Endometrium (tissue), 2 donors: ENCODE data around the gene FOXA2.

Experiments
- FAIRE-seq: peaks from 2 replicates; lab custom pipeline; 2012; peaks lifted over from hg19 to GRCh38; lab: Jason Lieb, UNC
- donor health status: control.
- donor health status: control.

FOXA2 gene

DNA sequence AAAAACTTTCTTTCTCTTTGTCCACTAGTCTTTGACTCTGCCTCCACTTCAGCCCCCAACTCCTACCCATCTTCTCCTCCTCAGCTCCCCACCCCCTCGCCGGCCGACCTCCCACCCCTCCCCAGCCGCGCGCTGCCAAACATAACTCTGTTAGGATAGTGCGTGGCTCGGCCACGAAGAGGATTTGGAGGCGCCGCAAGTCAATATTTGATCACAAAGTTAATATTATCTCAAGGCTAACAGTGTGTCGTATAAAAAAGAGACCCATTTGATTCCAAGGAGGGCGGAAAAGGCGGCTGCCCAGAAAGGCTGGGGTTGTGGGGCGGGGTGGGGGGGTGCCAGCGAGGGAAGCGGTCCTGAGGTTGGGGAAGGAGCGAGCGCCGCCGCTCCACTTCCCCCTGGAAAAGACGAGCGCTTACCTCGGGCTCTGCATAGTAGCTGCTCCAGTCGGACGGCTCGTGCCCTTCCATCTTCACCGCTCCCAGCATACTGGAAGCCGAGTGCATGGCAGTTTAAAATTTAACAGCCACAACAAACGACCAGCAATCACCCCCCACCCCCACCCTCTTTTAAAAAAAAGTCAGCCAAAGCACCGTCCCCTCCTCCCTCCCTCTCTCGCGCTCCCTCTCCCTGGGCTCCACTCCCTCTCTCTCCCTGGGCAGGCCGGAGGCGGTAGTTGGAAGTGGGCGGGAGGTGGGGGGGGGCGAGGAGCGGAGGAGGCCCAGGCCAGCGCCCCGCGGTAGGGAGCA lies 425 bp downstream of the FOXA2 start:
- no peak for FAIRE-seq

DNA sequence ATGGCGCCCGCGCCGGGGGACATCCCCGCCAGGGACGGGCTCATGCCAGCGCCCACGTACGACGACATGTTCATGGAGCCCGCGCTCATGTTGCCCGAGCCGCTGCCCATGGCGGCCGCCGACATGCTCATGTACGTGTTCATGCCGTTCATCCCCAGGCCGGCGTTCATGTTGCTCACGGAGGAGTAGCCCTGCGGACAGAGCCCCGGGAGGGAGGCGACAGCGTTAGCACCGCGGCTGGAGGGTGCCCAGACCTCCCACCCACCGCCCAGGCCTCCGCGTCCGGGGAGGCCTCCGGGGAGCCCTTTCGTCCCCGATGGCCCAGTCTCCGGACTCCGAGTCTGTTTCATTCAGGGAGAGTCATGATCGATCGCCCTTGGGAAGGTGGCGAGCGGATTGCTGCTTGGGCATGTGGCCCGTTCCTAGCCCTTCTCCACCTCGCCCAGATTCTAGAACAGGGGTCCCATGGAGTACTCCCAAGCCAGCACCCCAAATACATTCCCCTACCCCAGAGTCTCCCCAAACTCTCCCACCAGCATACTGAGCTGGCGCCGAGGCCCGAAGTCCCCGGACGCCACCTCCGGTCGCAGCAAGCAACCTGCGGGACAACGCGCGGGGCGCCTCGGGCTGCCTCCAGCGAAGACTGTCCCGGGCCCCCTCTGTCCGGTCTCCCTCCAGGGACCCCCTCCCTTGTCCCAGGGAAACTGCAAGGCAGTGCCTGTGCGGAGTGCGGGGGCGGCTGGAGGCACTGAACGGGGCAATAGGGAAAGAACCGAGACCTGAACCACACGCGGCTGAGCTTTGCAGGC lies 1.2 kb downstream of the FOXA2 start:
- no peak for FAIRE-seq

DNA sequence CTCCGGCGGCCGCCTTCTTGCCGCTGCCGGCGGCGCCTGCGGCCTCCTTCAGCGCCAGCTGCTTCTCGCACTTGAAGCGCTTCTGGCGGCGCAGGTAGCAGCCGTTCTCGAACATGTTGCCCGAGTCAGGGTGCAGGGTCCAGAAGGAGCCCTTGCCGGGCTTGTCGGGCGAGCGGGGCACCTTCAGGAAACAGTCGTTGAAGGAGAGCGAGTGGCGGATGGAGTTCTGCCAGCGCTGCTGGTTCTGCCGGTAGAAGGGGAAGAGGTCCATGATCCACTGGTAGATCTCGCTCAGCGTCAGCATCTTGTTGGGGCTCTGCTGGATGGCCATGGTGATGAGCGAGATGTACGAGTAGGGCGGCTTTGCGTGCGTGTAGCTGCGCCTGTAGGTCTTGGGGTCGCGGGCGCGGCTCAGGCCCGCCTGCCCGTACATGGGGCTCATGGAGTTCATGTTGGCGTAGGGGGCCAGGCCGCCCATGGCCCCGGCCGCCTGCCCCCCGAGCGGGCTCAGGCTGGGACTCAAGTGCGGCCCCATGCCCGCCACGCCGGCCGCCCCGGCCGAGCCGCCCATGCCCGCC lies 1.9 kb downstream of the FOXA2 start:
- no peak for FAIRE-seq

DNA sequence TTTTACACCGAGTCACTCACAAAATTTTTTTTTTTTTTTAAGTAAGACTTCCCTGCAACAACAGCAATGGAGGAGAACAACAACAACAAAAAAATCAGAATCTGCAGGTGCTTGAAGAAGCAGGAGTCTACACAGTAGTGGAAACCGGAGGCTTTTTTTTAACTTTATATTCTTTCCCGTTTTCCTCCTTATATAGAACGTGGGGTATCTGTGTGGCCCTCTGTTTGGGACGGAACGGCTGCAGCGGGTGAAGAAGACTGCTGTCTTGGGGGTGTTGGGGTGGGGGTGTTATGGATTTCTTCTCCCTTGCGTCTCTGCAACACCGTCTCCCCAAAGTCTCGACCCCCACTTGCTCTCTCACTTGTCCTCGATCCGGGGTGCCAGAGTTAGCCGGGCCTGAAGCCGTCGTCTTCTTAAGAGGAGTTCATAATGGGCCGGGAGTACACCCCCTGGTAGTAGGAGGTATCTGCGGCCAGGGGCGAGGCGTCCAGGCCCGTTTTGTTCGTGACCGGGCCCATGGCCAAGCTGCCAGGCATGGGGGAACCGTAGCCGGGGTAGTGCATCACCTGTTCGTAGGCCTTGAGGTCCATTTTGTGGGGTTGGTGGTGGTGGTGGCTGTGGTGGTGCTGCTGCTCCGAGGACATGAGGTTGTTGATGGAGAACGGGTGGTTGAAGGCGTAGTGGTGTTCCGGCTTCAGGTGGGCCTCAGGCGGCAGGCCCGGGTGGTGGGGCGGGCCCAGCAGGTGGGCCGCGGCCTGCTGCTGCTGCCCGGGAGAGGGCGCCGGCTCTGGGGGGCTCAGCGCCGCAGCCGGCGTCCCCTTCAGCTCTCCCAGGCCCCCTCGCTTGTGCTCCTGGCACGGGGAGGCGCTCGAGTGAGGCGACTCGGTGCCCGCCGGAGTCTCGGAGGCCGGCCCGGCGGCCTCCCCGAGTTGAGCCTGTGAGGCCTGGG lies 2.7 kb downstream of the FOXA2 start:
- FAIRE-seq = no peak

DNA sequence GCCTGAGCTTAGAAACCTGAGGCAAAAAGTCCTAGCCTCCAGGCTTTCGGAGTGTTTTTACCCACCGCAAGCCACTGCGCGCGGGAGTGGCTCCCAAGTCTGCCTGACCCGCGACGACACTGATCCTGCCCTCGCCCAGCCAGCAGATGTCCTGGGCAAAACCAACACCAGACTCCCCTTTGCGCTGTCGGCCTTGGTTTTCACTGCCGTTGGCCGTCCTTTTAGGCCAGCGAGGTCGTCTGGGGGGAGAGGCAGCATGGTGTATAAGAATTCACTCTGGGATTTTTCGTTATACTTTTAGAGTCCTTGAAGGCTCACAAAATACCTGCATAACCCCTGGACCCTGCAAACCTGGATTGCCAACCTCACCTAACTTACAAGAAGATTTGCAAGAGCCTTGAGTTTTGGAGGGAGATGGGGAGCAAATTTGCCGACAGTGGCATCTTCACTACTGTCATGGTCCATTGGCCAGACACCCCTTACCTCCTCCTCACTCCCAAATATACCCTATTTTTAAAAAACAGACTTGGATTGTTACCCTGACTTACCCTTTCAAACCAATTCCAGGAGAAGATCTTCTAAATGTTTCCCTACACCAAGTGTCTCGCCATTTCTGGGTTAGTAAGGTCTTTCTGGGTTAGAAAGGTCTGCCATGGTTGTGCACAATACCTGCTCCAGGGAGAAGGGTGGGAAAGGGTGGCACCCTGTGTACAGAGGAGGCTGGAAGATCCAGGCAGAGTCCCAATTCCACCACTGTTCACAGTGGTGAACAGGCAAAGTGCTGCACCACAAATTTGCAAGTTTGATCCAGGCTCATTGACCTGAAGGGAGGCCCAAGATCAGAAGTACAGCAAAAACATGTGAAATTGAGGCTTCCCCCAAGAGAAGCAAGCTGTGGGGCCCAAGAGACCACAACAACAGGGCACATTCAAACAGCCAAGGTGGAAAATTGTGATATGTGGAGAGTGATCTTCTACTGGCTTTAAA lies 4.4 kb downstream of the FOXA2 start:
- no peak for FAIRE-seq

DNA sequence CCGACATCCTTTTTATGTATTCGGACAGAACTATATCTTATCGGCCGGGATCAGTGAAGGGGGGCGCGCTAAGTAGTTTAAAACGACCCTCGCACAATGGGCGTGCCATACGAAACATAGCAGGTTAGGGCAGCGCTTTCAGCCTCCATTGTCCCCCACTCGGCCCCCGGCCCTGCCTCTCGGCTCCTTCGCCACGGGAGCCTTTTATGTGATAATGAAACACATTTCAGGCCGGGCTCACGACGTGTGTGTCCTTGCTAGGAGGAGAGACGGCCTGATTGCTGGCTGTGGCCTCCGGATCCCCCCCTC lies 5.3 kb downstream of the FOXA2 start:
- FAIRE-seq = no peak

DNA sequence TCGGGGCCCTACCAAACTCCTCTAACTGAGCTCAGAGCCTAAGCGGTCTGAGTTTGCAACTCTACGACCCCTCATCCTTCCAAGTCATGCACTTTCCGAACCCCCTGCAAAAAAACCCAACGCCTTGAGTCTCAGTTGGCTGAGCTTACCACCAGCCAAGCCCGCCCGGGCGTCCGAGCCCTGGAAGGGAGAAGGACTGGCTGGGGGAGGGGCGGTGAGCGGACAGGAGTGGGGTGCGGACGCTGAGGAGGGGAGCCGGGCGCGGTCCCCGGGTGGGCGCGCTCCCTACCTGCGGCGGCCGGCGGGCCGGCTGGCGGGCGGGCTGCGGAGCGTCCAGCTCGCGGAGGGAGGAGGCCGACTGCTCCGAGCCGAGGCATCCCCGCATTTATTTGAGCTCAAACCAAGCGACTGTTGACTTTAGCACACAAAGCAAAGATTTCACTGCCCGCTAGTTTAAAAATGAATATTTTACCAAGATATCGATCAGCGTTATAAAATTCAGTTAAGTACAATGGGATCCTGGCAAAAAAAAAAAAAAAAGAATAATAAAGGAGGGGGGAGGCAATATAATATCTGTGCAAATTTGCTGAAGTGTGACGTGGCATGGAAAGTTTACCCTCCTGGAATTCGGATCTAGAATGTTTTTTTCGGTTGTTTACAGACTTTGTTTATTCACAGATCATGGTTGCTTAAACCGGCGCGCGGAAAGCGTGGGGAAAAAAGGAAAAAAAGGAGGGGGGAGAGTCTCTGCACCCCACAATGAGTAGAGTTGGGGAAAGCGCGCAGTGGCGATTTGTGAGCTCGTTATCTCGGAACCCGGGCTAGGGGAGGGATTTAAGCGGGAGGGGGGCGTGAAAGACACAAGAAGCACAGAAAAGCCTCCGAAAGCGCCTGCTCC lies 5.9 kb downstream of the FOXA2 start:
- no peak for FAIRE-seq

GRCh38 chr20:22577515-22578220 lies 6.7 kb downstream of the FOXA2 start:
- no peak for FAIRE-seq

DNA sequence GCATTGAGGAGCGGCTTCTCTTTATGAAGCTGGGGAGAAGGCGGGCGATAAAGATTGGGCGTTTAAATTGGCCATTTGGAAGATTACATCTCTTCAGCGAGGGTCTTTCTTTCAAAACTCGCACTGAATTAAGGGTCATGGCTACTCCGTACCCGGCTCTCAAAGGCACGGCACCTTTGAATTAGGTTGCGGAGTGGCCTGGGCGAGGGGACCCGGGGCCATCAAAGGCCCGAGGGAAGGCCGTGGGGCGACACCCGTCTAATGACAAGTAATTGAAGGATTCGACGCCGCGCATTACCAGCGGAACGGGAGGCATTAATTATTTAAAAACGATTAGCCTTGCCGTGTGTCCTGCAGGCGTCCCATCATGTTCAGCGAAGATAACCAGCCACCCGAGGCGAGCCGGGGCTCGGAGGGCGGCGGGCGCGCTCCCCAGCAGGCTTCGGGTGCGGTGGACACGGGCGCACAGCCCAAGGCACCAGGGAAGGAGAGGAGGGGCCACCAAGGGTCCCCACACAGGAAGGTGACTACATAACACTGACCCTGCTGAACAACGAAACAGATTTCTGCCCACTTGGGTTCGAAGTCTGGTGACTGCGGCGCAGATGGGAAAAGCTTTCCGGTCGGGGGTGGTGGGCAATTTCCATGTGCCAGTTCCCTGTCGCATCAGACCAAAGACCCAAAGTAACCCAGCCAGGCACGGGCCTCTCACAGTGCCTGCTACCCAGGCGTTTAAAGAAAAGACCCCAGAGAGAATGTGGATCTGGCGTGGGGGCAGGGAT lies 7.4 kb downstream of the FOXA2 start:
- no peak for FAIRE-seq

DNA sequence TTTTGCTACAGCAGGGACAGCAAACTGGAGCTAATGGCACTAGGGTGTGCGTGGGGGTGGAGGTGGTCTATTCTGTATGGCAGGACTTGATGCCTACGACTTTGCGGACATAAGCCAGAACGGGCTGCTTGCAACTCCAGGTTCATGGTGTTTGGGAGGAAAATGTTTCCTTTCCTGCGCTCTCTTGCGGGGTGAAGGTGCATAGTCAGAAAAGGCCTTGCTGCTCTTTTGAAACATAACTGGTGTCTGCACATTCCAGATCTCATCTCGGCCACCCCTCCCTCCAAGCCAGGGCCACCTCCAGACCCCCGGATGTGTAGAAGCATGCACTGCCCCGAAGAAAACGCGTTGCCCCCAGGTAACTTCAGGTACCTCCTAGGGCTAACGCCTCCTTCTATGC lies 8.1 kb downstream of the FOXA2 start:
- no peak for FAIRE-seq

- no peak for FAIRE-seq
These were observed 8.6 kb downstream of the FOXA2 start for GRCh38 chr20:22575737-22576136.

DNA sequence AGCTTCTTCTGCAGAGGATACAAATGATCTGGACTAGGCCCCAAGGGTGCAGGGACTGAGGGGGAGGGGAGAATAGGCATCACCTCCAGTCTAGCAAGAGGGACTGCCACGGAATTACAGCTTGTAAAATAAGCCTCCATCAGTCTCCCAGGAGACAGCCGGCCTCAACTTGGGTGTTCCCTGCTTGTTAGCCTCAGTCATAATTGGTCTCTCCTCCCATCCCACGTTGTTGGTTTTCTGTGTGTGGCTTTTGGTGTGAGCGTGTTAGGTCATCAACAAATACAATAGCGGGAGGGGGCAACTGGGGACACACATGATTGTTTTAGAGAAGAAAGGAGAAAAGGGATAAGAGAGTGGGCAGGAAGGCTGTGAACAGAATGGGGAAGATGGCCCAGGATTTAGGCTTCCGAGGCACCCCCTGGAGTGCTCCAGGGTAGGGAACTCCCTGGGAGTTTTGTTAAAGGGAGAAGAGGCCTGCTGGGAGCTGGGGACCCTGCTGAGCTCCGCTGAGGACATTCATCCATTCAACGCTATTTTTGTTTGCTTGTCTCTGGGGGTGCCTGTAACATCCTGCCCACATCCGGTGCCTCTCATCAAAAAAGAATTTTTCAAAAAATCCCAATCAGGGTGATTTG lies 9.2 kb downstream of the FOXA2 start:
- no peak for FAIRE-seq

DNA sequence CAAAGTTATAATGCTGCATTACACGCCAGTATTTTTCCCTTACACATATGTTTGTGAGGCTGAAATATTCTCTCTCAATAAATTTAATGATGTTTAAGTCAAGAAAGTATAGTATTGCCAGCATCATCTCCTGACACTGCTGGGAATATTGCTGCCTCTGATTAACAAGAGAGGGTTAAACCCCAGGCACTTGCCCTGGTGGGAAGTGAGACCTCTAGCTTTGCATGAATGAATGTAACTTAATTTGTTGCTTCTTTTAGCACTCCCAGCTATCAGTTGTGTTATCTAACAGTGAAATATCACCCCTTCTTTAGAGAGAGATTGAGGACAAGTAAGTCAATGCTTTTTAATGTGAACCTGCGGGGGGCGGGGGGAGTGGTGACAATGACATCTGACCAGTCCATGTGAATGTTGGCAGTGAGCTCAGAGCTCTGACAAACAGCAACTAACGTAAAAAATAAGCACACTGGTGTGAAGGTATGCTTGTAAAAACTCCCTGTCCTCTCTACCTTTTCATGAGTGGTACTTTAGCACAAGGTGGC lies 9.8 kb downstream of the FOXA2 start:
- no peak for FAIRE-seq

DNA sequence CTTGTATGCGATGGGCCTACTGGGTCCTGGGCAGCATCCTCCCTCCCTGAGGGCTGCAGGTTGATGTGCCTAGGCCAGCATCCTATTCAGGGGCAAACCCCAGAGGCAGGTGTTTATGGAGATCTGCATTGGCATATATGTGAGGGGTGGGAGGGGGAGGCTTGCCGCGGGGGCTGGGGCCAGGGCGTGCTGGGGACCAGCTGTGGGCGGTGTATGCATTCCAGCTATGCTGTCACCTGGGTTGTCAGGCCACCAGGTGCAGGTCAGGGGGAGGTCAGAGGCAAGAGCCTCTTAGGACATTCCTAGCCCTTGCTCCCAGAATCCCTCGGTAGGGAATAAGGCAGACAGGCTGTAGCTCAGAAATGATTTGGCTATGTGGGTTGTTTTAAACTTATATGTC lies 11.9 kb downstream of the FOXA2 start:
- FAIRE-seq = no peak

DNA sequence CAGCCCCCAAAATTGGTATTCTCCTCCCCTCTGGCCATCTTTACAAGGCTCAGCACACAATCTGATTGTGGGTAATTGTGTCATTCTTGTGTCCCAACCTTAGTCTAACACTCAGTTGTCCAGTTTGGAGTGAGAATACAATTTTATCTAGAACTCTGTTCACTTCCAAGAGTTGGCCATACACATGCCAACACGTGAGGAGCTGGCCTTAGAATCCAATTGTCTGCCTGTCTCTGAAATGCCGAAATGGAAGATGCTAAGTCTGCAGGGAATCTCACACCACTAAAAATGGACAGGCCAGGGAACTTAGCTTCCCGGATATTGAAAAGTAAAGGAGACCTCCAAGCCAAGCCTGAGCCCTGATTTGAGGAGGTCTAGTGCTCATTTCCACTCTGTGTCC lies 12.3 kb downstream of the FOXA2 start:
- FAIRE-seq = no peak

DNA sequence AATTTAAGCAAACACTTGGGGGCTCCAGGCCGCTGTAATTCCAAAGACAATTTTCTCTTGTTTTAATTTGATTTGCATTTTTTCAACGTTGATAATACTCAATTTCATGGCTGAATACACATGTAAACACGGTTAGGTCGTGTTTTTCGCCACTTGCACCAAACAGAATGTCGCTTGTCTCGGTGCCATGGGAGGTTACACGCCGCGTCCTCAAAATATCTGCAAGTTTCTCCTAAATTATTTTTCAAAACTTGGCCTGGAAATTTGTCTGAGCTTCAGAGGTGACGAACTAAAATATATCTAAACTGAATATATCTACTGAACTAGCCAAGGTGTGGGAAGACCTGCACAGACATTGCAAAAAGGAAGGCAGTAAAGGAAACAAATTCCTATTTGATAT lies 15.0 kb downstream of the FOXA2 start:
- FAIRE-seq = no peak

GRCh38 chr20:22568872-22569344 lies 15.5 kb downstream of the FOXA2 start:
- FAIRE-seq = no peak
